Astrocyte (in vitro differentiated cells and primary cell): ENCODE results near the gene RBMXL3. TPM values are rescaled to one million over a fixed set of nuclear protein-coding genes. Genes with fewer than 3 reads are reported as not detected.

ENCODE experiments used
- DNase-seq: peaks from one replicate; pipeline ENCODE4 v3.0.0-alpha.2; 2010; ENCODE audit warnings: low read depth
- FAIRE-seq: peaks from 2 replicates; lab custom pipeline; 2011; peaks lifted over from hg19 to GRCh38; lab: Jason Lieb, UNC
- H2AFZ ChIP-seq: 2 replicates; pipeline ENCODE4 v1.6.0; 2012; ENCODE audit warnings: low read depth, low read length, inconsistent platforms
- H3K27ac ChIP-seq: 2 replicates; pipeline ENCODE4 v1.5.1; 2011; ENCODE audit warnings: low read depth, low read length, inconsistent platforms
- H3K27me3 ChIP-seq: 2 replicates; pipeline ENCODE4 v1.6.0; 2011; ENCODE audit warnings: low read length, inconsistent platforms; ENCODE audit not compliant: insufficient read depth
- H3K36me3 ChIP-seq: 2 replicates; pipeline ENCODE4 v1.5.1; 2011; ENCODE audit warnings: low read length, inconsistent platforms; ENCODE audit not compliant: insufficient read depth
- H3K4me1 ChIP-seq: 2 replicates; pipeline ENCODE4 v1.5.1; 2011; ENCODE audit warnings: low read length, inconsistent platforms; ENCODE audit not compliant: insufficient read depth
- H3K4me2 ChIP-seq: 2 replicates; pipeline ENCODE4 v1.6.0; 2012; ENCODE audit warnings: low read length, inconsistent platforms
- H3K4me3 ChIP-seq: 2 replicates; pipeline ENCODE4 v1.5.1; 2011; ENCODE audit warnings: low read depth, mild to moderate bottlenecking, low read length, inconsistent platforms; ENCODE audit not compliant: insufficient read depth
- H3K79me2 ChIP-seq: 2 replicates; pipeline ENCODE4 v1.6.0; 2012; ENCODE audit warnings: mild to moderate bottlenecking, low read length, inconsistent platforms; ENCODE audit not compliant: insufficient read depth
- H3K9ac ChIP-seq: 2 replicates; pipeline ENCODE4 v1.6.0; 2012; ENCODE audit warnings: mild to moderate bottlenecking, low read length, inconsistent platforms
- H3K9me3 ChIP-seq: 2 replicates; pipeline ENCODE4 v1.5.1; 2012; ENCODE audit warnings: low read depth, mild to moderate bottlenecking, low read length, inconsistent platforms; ENCODE audit not compliant: insufficient read depth
- H4K20me1 ChIP-seq: 2 replicates; pipeline ENCODE4 v1.6.0; 2012; ENCODE audit warnings: low read length, inconsistent platforms; ENCODE audit not compliant: insufficient read depth
- H3K27ac Mint-ChIP-seq: one replicate; pipeline ENCODE4 v1.8.0; 2021; ENCODE audit warnings: mild to moderate bottlenecking, mixed read lengths; ENCODE audit not compliant: unreplicated experiment
- H3K27me3 Mint-ChIP-seq: one replicate; pipeline ENCODE4 v1.8.0; 2021; ENCODE audit warnings: low read depth, mixed read lengths; ENCODE audit not compliant: unreplicated experiment
- H3K36me3 Mint-ChIP-seq: one replicate; pipeline ENCODE4 v1.8.0; 2021; ENCODE audit warnings: low read depth, mixed read lengths; ENCODE audit not compliant: unreplicated experiment
- H3K4me1 Mint-ChIP-seq: one replicate; pipeline ENCODE4 v1.8.0; 2021; ENCODE audit warnings: low read depth, mixed read lengths; ENCODE audit not compliant: unreplicated experiment
- H3K4me3 Mint-ChIP-seq: one replicate; pipeline ENCODE4 v1.8.0; 2021; ENCODE audit warnings: mild to moderate bottlenecking, moderate library complexity, mixed read lengths; ENCODE audit not compliant: unreplicated experiment
- H3K9me3 Mint-ChIP-seq: one replicate; pipeline ENCODE4 v1.8.0; 2021; ENCODE audit warnings: mild to moderate bottlenecking, mixed read lengths; ENCODE audit not compliant: unreplicated experiment
- CTCF ChIP-seq: IDR thresholded peaks from 2 replicates; pipeline ENCODE4 v1.5.1; 2011; ENCODE audit warnings: low read depth, mild to moderate bottlenecking, inconsistent platforms, low read length, moderate library complexity; ENCODE audit not compliant: insufficient read depth
- EZH2 ChIP-seq: IDR thresholded peaks from 2 replicates; pipeline ENCODE4 v1.6.1; 2012; ENCODE audit warnings: mild to moderate bottlenecking, low read length, inconsistent platforms; ENCODE audit not compliant: insufficient read depth
- total RNA-seq: library from RNA; stranded (reverse); gene quantifications from 2 replicates; pipeline ENCODE4 v1.2.1, GENCODE V29; 2021

The RBMXL3 gene
- total RNA-seq, 1 donor from 2014 or later = not detected

- FAIRE-seq = no peak
- Histone ChIP-seq H3K27ac (no peak overlapping the region), H2AFZ (no peak overlapping the region), H3K4me1 (no peaks in the 10 kb centered on the region), H4K20me1 (no peaks in the 10 kb centered on the region), H3K4me2 (no peak overlapping the region), H3K79me2 (no peaks in the 10 kb centered on the region), H3K9me3 (no peaks in the 10 kb centered on the region), H3K36me3 (no peaks in the 10 kb centered on the region), H3K27me3 (no peaks in the 10 kb centered on the region), H3K4me3 (no peak overlapping the region), H3K9ac (no peak overlapping the region)
- Mint-ChIP-seq H3K4me3 (no peak overlapping the region), H3K36me3 (no peaks in the 10 kb centered on the region), H3K27ac (no peak overlapping the region), H3K27me3 (no peaks in the 10 kb centered on the region), H3K9me3 (no peaks in the 10 kb centered on the region), H3K4me1 (no peaks in the 10 kb centered on the region)
- no peak for TF ChIP-seq EZH2
- TF ChIP-seq CTCF = no peak
- no peak for DNase-seq
Observed at GRCh38 chrX:115237056-115237455, 47.8 kb downstream of the RBMXL3 start.

Other genes with a start within 250 kb of the RBMXL3 start
- not detected in 2 replicates for gene IL13RA2, start 171.8 kb upstream of the RBMXL3 start, total RNA-seq
- 4.6 and 5.8 TPM in 2 replicates for gene LRCH2, start 44.7 kb downstream of the RBMXL3 start, total RNA-seq
- not detected in 2 replicates for gene LUZP4, start 100.3 kb downstream of the RBMXL3 start, total RNA-seq